SH-SY5Y (cell line): ENCODE results near the gene PRDM10.

ENCODE experiments used
- GATA2 ChIP-seq: IDR thresholded peaks from 2 replicates; pipeline ENCODE4 v1.6.1; 2011; ENCODE audit warnings: mild to moderate bottlenecking, low read depth, low read length
- GATA3 ChIP-seq: IDR thresholded peaks from 2 replicates; pipeline ENCODE4 v1.6.1; 2011; ENCODE audit warnings: low read depth, mild to moderate bottlenecking, low read length, moderate library complexity

Gene PRDM10, protein sequence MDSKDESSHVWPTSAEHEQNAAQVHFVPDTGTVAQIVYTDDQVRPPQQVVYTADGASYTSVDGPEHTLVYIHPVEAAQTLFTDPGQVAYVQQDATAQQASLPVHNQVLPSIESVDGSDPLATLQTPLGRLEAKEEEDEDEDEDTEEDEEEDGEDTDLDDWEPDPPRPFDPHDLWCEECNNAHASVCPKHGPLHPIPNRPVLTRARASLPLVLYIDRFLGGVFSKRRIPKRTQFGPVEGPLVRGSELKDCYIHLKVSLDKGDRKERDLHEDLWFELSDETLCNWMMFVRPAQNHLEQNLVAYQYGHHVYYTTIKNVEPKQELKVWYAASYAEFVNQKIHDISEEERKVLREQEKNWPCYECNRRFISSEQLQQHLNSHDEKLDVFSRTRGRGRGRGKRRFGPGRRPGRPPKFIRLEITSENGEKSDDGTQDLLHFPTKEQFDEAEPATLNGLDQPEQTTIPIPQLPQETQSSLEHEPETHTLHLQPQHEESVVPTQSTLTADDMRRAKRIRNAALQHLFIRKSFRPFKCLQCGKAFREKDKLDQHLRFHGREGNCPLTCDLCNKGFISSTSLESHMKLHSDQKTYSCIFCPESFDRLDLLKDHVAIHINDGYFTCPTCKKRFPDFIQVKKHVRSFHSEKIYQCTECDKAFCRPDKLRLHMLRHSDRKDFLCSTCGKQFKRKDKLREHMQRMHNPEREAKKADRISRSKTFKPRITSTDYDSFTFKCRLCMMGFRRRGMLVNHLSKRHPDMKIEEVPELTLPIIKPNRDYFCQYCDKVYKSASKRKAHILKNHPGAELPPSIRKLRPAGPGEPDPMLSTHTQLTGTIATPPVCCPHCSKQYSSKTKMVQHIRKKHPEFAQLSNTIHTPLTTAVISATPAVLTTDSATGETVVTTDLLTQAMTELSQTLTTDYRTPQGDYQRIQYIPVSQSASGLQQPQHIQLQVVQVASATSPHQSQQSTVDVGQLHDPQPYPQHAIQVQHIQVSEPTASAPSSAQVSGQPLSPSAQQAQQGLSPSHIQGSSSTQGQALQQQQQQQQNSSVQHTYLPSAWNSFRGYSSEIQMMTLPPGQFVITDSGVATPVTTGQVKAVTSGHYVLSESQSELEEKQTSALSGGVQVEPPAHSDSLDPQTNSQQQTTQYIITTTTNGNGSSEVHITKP

DNA sequence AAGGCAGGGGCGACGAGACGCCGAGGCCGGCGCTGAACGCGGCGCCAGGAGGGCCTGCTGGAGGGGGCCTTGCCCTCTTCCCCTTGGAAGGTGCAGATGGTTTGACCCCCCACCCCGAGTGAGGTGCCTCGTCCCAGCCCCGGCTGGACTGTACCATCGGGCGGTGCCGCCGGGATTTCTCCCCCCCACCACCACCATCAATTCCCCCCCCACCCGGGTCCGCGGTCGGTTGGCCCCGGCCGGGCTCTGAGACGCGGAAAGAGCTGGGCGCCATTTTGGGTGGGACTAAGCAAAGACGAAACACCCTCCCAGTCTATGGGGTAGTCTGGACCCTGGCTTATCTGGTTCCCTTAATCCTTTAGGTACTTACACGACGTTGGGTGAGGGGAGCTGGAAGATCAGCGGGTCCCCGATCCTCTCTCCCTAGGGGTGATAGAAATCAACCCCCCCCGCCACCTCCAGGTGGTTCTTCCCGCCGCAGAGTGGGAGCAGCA, at the start of gene PRDM10:
Gene PRDM10 (minus strand): TSS at position 484 of the 494 bp plus-strand sequence. CDS start 41,871 bp downstream, outside the sequence.
- TF ChIP-seq GATA2 (peak; percentile 37; the same call in 1 of the 2 replicates), GATA3 (no peak)

DNA sequence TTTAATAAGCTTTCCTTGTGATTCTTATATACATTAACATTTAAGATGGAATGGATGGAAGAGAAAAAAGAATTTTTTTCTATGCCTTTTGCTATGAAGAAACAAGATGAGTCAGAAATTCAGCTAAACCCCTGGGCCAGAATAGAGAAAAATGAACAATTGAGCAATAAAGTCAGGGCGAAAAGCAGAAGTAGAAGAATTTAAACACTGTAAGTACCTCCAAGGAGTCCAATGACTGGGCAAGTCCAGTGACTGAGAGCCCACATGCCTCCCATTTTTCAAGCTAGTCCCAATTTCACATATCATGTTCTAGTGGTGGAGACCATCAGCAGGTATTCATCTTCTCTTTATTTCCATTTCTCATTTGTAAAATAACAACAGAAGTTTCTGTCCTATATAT, 48.4 kb upstream of the PRDM10 start:
- no peak for TF ChIP-seq GATA3
- TF ChIP-seq GATA2: no peak

DNA sequence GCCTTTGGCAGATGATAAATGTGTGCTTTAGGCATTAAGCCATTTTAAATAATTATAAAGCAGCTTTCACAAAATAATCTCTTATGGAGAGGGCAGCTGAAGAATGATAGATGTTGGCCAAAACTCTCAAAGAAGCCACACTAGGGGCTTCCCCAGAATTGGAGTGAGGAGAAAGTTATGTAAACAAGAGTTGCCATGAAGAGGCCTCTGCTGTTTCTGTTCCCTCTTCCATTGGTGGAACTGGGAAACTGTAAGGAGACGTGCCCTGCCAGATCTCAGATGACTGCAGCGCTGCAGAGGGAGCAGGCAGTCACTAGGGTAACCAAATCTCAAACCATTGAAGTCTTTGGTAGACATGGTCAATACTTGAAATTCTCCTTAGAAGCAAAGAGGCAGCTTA, 47.6 kb upstream of the PRDM10 start:
- TF ChIP-seq GATA2: no peak
- TF ChIP-seq GATA3: no peak

DNA sequence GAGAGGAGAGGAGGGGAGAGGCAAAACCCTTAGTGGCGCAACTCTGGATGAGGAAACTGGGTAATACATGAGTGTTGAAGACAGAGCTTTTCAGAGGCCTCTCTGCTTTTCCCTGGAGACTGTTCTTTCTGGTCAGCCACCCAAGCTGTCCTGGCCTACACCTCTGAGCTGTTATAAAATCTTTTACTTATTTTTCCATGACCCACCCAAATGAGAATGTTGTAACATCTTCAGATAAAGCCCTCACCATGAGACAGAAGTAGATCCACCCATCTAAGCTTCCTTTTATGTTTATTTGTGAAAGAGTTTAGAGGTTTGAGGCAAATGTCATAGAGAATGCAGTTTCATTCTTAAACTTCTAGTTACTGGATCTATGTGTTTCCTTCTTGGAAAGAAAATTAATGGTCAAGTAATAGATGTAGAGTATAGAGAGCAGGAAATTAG, 46.7 kb upstream of the PRDM10 start:
- TF ChIP-seq GATA3 (no peak), GATA2 (no peak)

DNA sequence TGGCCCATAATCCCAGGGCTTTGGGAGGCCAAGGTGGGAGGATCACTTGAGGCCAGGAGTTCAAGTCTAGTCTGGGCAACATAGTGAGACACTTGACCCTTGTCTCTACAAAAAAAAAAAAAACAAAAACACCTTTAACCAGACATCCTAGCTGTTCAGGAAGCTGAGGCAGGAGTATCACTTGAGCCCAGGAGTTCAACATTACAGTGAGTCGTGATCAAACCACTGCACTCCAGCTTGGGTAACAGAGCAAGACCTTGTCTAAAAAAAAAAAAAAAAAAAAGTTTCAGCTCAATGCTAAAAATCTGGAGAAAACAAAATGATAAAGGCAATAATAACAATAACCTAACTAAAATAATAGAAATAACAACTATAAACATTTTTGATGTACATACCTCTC, 44.5 kb upstream of the PRDM10 start:
- no peak for TF ChIP-seq GATA2
- no peak for TF ChIP-seq GATA3

DNA sequence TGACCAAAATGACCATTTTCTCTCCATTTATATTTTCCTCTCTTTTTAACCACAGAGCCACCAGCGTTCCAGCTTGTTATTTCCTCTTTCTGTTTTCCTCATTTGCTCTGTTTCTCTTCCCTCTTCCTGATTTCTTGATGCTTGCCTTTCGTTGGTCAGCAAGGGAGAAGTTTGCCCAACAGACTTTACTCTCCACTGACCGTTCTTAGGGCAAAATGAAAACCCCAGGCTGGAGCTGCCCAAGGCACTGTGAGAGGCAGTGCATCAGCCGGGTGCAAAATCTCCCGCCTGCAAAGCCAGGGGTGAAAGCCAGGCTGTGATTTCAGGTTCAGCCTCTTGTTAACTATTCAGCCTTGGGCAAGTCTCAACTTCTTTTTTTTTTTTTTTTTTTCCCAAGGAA, 40.9 kb upstream of the PRDM10 start:
- TF ChIP-seq GATA3 (no peak), GATA2 (no peak)

DNA sequence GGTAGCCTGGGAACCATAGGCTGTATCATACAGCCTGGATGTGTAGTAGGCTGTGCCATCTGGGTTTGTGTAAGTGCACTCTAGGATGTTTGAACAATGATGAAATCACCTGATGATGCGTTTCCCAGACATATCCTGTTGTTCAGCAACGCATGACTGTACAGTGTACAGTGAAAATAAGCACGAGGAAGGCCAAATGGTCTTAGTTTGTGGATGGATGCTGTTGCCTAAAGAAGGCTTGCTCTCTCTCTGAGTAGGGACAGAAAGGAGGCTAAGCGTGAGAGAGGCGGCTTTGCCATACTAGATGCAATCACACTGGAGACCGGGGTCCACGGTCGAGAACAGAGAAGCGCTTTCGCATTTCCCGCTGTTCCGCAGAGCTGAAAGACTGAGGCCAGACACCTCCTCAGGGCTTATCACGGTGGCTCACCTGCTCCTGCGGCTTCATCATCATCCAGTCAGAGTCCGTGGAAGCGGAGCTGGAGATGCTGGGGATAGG, 39.5 kb upstream of the PRDM10 start:
- no peak for TF ChIP-seq GATA2
- no peak for TF ChIP-seq GATA3

DNA sequence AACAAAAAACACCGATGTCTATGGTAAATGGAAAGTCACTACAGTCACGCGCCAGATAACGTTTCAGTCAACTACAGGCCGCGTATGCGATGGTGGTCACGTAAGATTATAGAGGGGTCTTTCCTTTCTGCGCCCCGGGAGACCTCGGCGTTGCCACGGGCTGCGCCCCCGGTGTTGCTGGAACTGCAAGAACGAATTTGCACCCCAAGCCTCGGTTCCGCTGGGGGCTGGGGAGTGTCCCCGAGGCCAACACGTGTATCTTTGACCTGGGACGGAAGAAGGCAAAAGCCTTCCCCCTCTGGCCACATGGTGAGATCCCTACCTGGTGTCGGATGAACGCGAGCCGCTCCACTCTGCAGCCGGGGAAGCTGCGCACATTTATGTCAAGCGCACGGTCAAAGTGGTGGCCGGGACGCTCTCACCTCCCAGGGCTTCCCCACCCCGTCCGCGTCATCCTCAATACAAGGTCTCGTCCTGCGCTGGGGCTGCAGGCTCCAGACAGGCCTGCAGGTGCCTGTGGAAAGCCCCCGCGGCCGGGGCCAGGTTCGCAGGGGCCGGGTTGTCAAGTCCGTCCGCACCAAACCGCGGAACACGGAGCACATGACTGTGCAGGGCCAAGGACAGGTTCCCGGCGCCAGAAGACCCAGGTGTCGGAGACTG, 37.8 kb upstream of the PRDM10 start:
- TF ChIP-seq GATA2: no peak
- TF ChIP-seq GATA3: no peak

DNA sequence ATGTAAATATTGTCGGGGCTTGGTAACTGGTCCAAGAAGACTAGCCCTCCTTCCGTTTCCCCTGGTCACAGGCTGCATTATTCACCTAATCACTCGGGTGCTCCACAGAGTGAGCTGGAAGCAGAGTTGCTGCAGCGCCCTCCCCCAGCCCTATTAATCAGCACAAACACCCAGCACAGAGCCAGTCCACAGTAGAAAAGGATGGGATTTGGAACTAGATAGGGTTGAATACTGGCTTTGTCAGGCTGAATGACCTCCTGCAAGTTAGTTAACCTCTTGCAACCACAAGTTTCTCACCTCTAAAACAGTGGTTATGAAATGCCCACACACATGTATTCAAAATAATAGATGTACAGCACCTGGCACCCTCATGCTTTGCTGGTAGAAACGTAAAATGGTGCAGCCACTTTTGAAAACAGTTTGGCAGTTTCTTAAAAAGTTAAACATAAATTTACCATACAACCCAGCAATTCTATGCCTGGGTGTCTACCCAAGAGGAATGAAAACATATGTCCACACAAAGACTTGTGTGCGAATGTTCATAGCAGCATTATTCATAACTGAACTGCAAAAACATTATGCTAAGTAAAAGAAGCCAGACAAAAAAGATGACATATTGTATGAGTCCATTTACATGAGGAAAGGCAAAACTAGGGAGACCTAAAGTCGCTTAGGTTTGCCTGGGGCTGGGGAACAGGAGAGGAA, 35.4 kb upstream of the PRDM10 start:
- TF ChIP-seq GATA3 (no peak), GATA2 (no peak)

DNA sequence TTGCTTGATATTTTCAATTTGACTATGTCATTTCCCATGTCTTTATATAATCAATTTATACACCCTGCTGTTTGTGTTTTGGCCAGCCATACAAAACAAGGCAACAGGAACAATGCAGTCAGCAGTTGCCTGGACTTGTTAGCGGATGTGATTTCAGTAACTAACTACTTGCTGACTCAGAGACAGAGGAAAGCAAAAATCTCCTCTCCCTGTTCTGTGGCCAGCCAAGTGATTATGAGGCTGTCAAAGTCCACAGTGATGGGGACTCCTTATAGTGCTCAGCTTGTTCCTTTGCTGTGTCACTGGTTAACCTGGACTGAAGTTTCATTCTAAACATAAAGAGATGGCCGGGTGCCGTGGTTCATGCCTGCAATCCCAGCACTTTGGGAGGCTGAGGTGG, 34.4 kb upstream of the PRDM10 start:
- no peak for TF ChIP-seq GATA3
- no peak for TF ChIP-seq GATA2

DNA sequence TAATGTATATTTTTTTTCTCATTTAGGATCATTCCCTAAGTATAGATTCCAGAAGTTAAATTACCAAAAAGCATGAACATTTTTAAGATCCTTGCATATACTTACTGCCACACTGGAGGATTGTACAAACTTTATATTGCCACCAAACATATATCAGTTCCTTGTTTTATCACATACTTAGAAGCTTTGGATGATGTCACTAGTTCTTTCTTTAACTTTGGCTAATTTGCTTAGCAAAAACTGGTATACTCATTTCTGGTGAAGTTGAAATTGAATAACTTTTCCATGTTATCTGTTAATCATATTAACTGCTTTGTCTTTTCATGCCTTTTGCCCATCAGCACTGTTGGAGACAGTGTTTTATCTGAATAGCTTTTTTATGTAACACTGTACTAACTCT, 31.6 kb upstream of the PRDM10 start:
- TF ChIP-seq GATA2 (no peak), GATA3 (no peak)

DNA sequence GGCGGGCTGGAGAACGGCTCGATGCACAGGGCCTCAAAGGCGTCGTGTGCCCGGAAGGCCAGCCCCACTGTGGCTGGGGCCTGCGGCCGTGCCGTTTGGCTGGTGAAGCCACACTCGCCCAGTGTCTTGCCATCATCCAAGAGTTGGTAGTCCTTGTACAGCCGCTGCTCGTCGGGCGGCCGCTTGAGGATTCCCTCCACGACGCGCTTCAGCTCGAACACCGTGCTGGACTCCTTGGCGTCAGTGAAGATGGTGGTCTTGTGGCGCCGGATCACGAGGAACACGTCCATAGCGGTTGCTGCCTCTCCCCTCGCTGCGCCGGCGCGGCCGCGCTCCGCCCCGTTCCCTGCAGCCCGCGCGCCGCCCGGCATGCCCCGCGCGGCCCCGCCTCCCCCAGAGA, 30.3 kb upstream of the PRDM10 start:
- TF ChIP-seq GATA3: no peak
- no peak for TF ChIP-seq GATA2

DNA sequence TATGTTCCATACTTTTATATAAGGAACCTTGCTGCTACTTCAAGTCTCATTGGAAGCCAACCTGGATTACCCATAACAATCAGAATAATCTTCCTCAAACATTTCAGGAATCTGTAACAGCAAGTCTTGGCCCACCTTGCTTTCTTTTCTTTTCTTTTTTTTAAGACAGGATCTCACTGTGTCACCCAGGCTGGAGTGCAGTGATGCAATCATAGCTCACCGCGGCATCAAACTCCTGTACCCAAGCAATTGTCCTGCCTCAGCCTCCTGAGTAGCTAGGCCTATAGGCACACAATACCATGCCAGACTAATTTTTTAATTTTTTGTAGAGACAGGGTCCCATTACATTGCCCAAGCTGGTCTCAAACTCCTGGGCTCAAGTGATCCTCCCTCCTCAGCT, 29.3 kb upstream of the PRDM10 start:
- no peak for TF ChIP-seq GATA2
- TF ChIP-seq GATA3: no peak
